HFFc6 (cell line): ENCODE data around the gene HOXC5. TPM values are rescaled to one million over a fixed set of nuclear protein-coding genes. Genes with fewer than 3 reads are reported as not detected.

Experiments used
- DNase-seq: peaks from one replicate; pipeline ENCODE4 v3.0.0-alpha.2; 2018
- H3K27ac Mint-ChIP-seq: 2 replicates; pipeline ENCODE4 v1.8.0; 2020; ENCODE audit warnings: mild to moderate bottlenecking, mixed read lengths
- H3K27me3 Mint-ChIP-seq: 2 replicates; pipeline ENCODE4 v1.8.0; 2021; ENCODE audit warnings: mild to moderate bottlenecking, moderate library complexity, mixed read lengths; ENCODE audit not compliant: insufficient read depth
- H3K36me3 Mint-ChIP-seq: 2 replicates; pipeline ENCODE4 v1.8.0; 2021; ENCODE audit warnings: low read depth, mixed read lengths
- H3K4me1 Mint-ChIP-seq: 2 replicates; pipeline ENCODE4 v1.8.0; 2020; ENCODE audit warnings: low read depth, mixed read lengths
- H3K4me3 Mint-ChIP-seq: 2 replicates; pipeline ENCODE4 v1.8.0; 2020; ENCODE audit warnings: mild to moderate bottlenecking, moderate library complexity, mixed read lengths
- H3K9me3 Mint-ChIP-seq: 2 replicates; pipeline ENCODE4 v1.8.0; 2020; ENCODE audit warnings: mild to moderate bottlenecking, mixed read lengths
- total RNA-seq, 6 experiments: library from RNA; stranded (reverse); fragmentation: NEBNext Ultra II Directional; extraction: Animal tissue kit (Norgen Biotek cat#: 25700); gene quantifications; 2 replicates in 1 of 6; 3 replicates in 5 of 6; pipeline ENCODE4 v1.2.3, GENCODE V29; 2021
- TF ChIP-seq, protein P1 (sequence below): fragments of 200-600 bp; sonication (generic); IDR thresholded peaks from 2 replicates; pipeline ENCODE4 v1.5.0; 2021; ENCODE audit warnings: antibody characterized with exemption, mild to moderate bottlenecking

Gene HOXC5
- total RNA-seq, 6 experiments from 2014 or later = 0.13 TPM; not detected in 5

DNA sequence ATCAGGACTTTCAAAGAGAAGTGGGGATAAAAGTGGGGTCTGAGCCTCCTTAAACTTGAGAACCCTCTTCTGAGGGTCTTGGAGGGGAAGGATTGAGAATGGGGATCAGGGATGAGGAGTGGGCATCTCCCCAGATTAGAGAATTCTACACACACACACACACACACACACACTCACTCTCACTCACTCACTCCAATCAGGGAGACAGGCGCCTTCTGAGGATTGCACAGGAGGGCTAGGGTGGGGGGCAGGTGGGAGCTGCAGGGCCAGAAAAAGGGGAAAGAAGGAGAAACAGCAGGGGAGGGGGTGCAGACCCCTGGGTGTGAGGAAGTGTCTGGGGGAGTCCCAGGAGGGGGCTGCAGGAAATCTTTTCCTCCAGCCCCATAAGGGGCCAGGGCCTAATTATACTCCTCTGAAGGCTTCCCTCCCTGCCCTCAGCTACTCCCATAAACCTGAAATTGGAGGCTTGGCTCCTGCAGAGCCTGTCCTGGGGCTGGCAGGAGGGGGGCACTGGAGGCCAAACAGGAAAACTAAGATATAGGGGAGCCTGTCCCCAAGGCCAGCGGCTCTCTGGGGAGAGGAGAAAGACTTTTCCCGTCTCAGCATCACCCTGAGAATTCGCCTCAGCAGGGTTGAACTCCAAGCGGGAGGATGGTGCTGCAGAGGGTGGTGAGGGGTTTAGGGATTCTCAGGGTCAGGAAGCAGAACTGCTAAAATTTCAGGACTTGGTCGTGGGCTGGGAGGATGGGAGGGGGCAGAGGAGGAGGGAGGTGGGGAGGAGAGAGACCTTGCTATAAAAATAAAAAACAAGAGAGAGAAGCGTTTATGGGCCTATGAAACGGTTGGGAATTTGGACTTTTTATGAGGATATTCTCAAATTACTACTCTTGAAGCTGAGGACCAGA, 31.3 kb upstream of the HOXC5 start:
- no peak for DNase-seq
- Mint-ChIP-seq H3K27me3 (peaks cover 74% of the 10 kb centered on the region), H3K4me3 (peak overlapping the region; percentile 80; the same call in 1 of the 2 replicates), H3K27ac (no peak overlapping the region), H3K4me1 (peaks cover 6% of the 10 kb centered on the region), H3K36me3 (no peaks in the 10 kb centered on the region), H3K9me3 (no peaks in the 10 kb centered on the region)
- TF ChIP-seq, protein P1, sequence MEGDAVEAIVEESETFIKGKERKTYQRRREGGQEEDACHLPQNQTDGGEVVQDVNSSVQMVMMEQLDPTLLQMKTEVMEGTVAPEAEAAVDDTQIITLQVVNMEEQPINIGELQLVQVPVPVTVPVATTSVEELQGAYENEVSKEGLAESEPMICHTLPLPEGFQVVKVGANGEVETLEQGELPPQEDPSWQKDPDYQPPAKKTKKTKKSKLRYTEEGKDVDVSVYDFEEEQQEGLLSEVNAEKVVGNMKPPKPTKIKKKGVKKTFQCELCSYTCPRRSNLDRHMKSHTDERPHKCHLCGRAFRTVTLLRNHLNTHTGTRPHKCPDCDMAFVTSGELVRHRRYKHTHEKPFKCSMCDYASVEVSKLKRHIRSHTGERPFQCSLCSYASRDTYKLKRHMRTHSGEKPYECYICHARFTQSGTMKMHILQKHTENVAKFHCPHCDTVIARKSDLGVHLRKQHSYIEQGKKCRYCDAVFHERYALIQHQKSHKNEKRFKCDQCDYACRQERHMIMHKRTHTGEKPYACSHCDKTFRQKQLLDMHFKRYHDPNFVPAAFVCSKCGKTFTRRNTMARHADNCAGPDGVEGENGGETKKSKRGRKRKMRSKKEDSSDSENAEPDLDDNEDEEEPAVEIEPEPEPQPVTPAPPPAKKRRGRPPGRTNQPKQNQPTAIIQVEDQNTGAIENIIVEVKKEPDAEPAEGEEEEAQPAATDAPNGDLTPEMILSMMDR = no peak

DNA sequence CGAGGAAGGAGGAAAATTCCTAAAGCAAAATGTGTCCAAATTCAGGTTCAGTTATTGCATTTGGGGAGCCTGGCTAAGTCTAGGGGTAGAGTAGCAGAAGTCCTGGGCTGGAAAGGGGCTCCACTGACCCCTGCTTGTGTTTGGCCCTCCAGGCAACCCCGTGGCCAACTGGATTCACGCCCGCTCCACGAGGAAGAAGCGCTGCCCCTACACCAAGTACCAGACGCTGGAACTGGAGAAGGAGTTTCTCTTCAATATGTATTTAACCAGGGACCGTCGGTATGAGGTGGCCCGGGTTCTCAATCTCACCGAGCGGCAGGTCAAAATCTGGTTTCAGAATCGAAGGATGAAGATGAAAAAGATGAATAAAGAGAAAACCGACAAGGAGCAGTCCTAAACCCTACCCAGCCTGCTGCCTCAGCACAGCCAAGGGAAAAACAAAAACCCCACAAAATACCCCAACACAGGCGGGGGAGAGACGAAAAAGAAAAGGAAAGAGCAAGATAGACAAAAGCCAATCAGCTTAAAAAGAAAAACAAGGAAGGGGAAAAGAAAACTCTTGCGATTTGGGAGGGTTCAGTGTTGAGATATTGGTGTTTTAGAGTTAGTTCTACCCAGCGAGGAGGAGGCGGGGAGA, 30.5 kb upstream of the HOXC5 start:
- Mint-ChIP-seq H3K9me3 (no peaks in the 10 kb centered on the region), H3K27ac (no peak overlapping the region), H3K4me1 (peaks cover 6% of the 10 kb centered on the region), H3K36me3 (no peaks in the 10 kb centered on the region), H3K4me3 (no peak overlapping the region), H3K27me3 (peaks cover 72% of the 10 kb centered on the region)
- TF ChIP-seq, protein P1 = no peak
- no peak for DNase-seq

DNA sequence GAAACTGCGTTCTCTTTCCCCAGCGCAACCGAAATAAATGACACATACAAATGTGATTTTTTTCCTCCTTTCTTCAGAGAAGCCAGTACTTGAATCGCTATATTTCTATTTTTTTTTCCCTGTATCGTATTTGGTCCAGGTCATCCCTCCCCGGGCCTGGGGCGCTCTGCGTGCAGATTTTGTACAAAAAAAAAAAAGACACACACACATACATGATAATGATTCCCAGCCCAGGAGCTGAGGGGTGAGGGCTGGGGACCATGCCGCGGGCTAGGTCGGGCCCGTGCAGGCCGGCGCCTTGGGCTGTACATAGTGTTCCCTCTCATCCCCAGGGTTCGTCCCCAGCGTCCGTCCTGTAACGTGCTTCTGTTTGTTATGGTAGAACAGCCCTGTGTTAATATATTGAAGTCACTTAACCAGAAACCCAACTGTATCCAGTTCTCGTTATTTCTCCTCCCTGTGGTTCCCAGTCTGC, 29.9 kb upstream of the HOXC5 start:
- no peaks in the 10 kb centered on the region for H3K9me3 Mint-ChIP-seq
- peaks cover 6% of the 10 kb centered on the region for H3K4me1 Mint-ChIP-seq
- no peak overlapping the region for H3K27ac Mint-ChIP-seq
- H3K4me3 Mint-ChIP-seq = no peak overlapping the region
- no peaks in the 10 kb centered on the region for H3K36me3 Mint-ChIP-seq
- DNase-seq = no peak
- TF ChIP-seq, protein P1 = no peak
- peaks cover 74% of the 10 kb centered on the region for H3K27me3 Mint-ChIP-seq

DNA sequence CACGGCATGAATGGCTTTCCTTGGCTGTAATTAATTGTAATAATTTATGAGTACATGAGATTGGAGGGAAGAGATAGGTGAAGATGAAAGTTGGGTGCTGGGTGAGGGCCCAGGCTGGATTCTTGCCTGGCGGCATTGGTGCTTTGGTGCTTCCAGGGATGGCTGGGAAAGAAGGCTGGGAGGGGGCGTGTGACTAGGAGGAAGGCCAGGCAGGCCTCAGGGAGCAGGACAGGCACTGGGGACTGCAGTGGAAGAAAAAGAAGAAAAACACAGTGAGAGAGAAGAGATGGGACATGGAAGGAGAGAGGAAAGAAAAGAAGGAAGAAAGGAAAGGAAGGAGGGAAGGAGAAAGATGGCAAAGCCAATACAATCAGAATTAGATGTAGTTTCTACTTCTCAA, 29.2 kb upstream of the HOXC5 start:
- H3K9me3 Mint-ChIP-seq = no peaks in the 10 kb centered on the region
- H3K36me3 Mint-ChIP-seq = no peaks in the 10 kb centered on the region
- no peak overlapping the region for H3K27ac Mint-ChIP-seq
- peaks cover 73% of the 10 kb centered on the region for H3K27me3 Mint-ChIP-seq
- TF ChIP-seq, protein P1 = no peak
- peaks cover 6% of the 10 kb centered on the region for H3K4me1 Mint-ChIP-seq
- no peak overlapping the region for H3K4me3 Mint-ChIP-seq
- DNase-seq = no peak

DNA sequence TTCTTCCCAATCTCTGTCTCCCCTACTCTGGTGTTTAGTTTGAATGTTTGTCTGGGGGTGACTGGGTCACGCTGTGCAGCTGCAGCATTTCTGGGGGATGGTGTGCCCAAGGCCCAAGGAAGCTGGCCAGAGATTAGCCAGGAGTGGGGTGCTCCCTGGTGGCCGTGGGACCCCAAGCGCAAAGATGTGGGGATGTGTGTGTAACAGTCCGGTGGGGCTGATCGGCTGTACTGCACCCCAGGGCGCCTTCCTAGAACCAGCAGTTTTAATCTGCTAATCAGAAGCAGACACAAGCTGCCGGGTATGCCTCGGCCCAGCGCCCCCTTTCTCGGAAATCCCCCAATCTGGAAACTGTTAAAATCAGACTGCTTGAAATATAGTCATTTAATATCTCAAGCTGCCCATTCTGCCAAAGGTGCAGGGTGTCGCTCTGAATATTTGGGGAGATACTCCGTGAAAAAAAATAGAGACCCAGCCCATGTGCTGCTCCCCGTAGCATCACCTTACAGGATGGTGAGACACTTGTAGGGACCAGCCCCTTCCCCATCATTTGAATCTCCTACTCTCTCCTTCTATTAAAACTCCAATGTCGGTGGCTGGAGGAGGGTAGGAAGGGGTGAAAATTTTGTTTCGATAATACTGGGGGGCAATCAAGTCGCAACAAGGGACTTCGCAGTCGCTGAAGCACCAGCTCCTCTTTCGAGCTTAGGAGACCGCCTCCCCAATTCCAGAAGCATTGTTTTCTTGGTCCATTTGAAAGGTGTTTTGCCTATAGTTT, 28.6 kb upstream of the HOXC5 start:
- Mint-ChIP-seq H3K36me3 (no peaks in the 10 kb centered on the region), H3K4me1 (peaks cover 6% of the 10 kb centered on the region), H3K9me3 (no peaks in the 10 kb centered on the region), H3K27me3 (peaks cover 68% of the 10 kb centered on the region), H3K4me3 (no peak overlapping the region), H3K27ac (no peak overlapping the region)
- no peak for DNase-seq
- TF ChIP-seq, protein P1 = peak; percentile 43; the same call in 1 of the 2 replicates
